Neural progenitor cell (in vitro differentiated cells): ENCODE data around the gene NFATC1.

ENCODE experiments used
- CTCF ChIP-seq: fragments of 200-600 bp; sonication (generic); IDR thresholded peaks from 2 replicates; pipeline ENCODE4 v1.5.1; 2017; ENCODE audit warnings: antibody characterized with exemption, mild to moderate bottlenecking
- EZH2 ChIP-seq: fragments of 200-600 bp; sonication (generic); IDR thresholded peaks from 2 replicates; pipeline ENCODE4 v1.6.1; 2017; ENCODE audit warnings: antibody characterized with exemption, mild to moderate bottlenecking, moderate library complexity
- EZH2phosphoT487 ChIP-seq: fragments of 200-600 bp; sonication (generic); IDR thresholded peaks from 2 replicates; pipeline ENCODE4 v1.6.1; 2017; ENCODE audit warnings: antibody characterized with exemption

DNA sequence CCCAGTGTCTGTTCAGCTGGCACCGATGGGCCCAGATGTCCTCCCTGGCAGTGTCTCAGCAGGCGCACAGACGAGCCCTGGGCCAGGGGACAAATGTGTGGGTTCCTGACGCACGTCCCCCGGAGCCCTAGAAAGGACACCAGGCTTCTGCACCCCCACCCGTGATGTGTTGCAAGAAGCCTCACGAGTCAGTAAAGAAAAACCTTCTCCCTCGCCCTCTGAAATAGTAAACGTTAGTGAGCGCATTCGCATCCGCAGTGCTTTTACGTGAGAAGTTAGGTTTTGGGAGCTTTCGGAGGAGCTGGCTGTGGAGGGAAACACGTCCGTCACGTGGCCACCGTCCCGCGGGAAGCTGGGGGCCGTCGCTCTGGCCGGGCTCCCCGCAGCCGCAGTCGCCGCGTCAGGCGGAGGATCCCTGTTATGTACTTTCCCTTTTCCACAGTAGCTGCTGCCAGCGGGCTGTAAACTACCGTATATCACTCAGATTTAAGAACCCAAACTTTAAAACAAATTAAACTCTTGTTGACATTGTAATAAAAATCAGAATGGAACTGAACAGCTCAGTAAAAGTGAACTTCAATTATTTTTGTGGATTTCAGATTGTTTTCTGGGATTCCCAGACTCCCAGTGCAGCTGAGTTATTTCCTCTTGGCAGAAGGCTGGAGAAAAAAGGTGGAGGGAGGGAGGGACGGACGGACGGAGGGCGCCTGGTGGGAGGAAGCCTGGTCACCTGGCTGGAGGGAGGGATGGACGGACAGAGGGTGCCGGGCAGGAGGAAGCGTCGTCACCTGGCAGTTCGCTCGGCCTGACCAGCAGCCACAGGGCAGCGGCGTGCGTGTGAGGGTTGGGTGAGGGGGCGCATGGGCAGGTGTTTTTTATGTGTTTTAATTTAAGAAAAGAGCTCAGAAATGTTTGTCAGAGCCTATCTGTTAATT, 112.1 kb downstream of the NFATC1 start:
- TF ChIP-seq CTCF (no peak), EZH2phosphoT487 (no peak), EZH2 (no peak)
